ENCODE data around the gene GJA1.
"Not testable (repeated sequence)": the region's sequence is repeated elsewhere in the genome, so short reads cannot be mapped to it uniquely, and the experiment has no call there.

The GJA1 gene

DNA sequence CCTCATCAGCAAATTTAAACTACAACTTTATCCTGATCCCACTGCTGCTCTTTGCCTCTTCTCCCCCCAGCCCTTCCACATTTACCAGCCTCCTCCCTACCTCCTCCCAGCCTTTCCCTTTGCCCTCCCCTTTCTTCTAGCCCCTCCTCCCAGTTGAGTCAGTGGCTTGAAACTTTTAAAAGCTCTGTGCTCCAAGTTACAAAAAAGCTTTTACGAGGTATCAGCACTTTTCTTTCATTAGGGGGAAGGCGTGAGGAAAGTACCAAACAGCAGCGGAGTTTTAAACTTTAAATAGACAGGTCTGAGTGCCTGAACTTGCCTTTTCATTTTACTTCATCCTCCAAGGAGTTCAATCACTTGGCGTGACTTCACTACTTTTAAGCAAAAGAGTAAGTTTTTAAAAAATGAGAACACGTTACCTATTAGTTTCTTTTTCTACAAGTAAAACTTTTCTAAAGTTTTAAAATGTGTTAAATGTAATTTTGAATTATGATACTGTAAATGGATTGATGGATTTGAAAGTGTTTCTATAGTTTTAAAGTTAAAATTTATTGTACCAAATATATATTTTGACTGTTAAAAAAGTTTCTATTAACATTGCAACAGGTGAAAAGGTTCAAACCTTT lies at the start of gene GJA1:
Gene GJA1, plus strand, starts transcription at position 203 of the 626 bp plus-strand sequence. CDS start 11,202 bp downstream, outside the sequence.
- no peak for DNase-seq

DNA sequence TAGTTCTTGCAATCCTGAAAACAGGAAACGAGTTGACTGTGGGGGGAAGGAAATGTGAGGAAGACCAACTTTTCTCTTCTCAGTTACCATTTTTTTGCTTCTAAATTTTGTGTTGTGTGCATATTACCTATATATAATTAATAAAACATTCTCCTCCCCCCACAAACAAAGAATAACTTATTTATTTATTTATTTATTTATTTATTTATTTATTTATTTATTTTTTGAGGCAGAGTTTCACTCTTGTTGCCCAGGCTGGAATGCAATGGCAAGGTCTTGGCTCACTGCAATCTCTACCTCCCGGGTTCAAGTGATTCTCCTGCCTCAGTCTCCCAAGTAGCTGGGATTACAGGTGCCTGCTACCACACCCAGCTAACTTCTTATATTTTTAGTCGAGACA lies 48.9 kb upstream of the GJA1 start:
- not testable (repeated sequence) for DNase-seq

DNA sequence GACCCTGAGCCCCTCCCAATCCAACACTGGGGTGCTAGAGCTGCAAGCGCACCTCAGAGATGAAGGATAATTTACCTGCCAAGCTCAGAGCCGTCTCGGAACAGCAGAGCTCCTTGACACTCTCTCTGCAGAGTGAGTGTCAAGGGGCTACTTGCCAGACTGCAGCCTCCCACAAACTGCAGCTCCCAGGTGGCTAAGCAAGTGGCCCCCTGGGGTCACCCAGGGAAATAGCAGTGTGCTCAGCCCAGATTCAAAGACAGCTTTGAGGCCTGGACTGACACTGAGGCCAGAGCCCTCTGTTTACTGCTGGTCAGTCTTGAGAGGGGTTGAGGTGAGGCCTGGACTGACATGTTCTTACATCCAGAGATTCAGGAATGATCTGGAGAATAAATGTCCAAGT lies 46.0 kb upstream of the GJA1 start:
- DNase-seq: no peak

DNA sequence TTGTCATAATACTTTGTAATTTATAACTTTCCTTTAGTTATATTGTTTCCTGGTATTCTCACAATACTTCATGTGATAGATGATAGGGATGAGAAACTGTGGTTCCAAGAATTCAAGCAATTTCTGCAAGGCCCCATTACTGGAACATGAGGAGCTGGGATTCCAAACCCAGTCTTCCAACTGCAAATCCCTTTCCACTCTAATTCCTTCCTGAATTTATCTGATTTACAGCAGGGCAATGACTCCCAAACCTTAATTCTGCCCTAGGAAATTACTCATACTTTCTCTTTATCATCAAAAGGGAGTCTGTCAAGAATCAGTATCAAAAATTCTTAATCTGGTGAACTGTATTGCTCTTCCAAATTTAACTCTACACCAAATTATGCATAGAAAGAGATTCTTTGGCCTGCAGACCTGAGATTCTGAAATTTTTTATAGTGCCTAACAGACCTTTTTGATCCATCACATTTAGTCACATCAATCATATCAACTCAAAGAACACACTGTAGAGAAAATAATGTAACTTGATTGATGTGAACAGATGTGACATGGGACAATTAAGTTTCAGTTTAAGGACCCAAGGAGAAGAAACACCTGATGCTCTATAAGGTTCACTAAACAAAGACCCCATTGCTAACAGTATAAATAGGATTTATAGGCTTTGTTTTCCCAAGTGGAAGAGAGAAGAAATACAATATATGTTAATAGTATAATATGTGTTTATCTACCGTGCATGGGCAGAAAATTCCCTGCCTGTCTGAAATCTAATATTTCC lies 41.5 kb upstream of the GJA1 start:
- DNase-seq: no peak

DNA sequence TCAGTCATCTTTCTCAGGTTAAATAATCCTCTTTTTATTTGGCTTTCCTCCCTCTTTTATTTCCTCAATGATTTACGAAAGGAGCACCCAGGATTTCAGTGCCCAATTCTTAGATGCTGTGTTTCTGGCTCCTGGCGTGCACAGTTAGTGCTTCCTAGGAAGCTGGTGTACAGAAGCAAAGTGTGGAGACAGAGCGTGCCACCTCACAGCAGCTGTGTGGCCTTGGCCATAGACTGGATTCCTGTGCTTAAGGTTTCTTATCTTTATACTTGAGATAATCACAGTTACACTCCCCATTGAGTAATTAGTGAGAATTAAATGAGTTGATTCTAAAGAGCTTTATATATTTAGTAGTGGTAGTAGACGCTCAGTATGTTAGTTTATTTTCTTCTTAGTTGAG lies 39.7 kb upstream of the GJA1 start:
- DNase-seq: no peak

DNA sequence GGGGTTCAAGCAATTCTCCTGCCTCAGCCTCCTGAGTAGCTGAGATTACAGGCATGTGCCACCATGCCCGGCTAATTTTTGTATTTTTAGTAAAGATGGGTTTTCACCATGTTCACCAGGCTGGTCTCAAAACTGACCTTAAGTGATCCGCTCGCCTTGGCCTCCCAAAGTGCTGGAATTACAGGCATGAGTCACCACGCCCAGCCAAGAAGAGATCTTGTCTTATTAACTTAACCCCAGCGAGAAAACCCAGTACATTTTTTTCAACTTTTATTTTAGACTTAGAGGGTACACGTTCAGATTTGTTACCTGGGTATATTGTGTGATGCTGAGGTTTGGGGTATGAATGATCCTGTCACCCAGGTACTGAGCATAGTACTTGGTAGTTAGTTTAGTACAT lies 38.3 kb upstream of the GJA1 start:
- not testable (repeated sequence) for DNase-seq

DNA sequence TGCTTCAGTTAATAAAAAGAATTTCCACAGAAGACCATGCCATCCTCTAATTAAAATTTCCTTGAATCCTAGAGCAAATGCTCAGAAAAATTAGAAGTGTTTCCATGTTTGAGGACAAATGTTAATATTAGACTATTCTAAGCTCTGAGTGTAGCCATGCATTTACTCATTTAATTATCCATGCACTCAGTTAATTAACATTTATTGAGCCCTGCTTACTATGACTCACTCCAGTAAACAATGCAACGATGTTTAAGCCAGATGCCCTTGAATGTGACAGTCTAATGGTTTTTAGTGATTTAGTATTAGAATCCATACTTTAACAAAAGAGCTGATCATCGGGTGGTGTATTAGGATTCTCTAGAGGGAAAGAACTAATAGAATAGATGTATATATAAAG lies 37.3 kb upstream of the GJA1 start:
- no peak for DNase-seq

DNA sequence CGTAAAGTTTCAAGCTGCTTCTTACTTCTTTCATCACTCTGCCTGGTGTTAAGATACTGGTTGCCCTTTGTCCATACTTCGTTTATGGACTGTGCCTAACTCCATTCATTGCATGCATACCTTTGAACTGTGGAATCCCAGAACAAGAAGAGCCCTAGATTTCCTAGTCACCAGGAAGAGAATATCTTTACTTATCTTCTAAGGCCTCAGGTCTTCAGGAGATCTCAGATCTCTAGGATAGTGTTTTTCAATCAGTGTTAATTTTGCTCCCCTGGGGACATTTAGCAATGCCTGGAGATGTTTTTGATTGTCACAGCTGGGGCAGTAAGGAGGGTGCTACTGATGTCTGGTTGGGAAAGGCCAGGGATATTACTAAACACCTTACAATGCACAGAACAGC lies 35.5 kb upstream of the GJA1 start:
- DNase-seq: no peak

DNA sequence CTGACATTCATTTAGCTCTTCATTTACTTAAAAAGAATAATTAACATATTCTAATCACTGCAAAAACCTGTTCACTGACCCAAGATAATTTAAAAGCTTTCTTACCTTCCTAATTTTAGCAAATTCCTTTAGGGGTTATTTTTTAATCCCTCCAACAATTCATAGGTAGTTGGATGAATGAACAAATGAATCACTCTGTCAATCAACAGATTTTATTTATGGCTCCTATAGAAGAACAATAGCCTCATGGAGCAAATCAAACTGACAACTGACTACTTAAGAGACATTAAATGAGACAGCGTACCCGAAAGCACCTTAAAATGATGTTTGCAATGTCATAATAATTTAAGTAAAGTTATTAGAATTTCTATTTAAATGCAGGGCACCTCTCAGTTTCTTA lies 31.5 kb upstream of the GJA1 start:
- DNase-seq: no peak

DNA sequence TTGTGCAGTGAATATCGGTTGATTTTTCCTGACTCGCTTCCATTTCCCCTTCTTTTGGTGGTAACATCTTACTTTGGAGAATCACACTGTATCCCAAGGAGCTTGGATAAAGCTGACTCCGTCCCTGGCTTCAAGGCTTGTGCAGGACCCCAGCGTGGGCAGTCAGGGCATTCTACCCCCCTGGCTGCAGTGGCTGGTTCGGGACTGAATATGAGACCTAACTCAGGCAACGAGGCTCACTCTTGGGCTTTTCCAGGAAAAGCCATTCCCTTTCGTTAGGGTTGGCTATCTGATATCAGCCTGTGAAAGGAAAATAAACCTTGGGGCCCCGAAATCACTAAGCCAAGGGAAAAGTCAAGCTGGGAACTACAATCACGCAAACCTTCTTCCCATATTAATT lies 30.1 kb upstream of the GJA1 start:
- DNase-seq: no peak

DNA sequence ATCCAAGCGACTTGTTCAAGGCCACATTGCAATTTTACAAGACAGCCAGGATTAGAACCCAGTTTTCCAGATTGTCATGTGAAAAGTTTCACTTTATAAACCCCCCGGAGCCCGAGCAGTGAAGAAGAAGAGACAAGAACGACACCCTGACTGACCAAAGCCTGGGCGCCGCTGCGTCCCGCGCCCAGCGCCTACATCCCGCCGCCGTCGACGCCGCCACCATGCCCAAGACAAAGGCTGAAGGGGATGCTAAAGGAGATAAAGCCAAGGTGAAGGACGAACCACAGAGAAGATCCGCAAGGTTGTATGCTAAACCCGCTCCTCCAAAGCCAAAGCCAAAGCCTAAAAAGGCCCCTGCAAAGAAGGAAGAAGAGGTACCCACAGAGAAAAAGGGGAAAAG lies 27.1 kb upstream of the GJA1 start:
- no peak for DNase-seq

DNA sequence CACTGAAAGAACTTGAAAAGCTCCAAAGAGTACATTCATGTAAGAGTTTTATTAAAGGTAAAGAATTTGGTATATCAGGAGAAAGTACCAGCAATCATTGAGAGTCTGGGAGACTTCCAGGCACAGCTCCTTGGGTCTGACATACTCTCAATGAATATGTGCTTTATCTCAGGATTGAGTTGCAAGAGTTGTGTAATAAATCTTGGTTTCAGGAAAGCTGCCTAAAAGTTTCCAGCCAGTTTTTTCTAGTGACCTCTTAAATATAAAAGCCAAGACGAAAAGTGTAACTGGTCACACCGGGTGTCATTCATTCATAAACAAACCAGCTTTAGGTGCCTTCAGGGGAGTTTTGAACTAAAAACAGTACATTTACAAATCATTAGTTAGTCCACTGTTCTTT lies 21.6 kb upstream of the GJA1 start:
- no peak for DNase-seq

DNA sequence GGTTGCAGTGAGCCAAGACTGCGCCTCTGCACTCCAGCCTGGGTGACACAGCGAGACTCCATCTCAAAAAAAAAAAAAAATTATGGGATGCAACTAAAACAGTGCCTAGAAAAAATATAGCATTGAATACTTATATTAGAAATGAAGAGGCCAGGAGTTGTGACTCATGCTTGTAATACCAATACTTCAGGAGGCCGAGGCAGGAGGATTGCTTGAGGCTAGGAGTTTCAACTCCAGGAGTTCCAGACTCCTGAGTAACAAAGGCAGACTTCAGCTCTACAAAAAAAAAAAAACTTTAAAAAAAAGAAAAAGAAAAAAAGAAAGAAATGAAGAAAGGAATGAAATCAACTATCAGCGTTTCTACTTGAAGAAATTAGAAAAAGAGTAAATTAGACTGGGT lies 17.1 kb upstream of the GJA1 start:
- no peak for DNase-seq

DNA sequence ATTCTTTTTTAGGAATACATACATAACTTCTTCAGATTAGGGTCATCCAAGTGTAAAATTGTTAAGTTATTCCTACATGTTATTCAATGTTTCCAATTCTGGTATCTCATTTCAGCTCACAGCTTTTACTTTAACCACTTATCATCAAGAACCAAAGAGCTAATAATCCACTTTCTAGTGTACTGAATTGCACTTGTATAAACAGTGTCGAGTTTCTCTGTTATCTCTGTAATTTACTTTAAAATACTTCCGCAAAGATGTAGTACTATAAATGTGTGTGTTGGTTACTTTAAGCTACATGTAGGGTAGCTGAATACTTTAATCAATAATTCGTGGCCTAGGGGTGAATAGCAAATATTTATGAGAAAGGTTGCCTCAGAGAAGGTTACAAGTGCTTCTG lies 8.8 kb upstream of the GJA1 start:
- DNase-seq: no peak

DNA sequence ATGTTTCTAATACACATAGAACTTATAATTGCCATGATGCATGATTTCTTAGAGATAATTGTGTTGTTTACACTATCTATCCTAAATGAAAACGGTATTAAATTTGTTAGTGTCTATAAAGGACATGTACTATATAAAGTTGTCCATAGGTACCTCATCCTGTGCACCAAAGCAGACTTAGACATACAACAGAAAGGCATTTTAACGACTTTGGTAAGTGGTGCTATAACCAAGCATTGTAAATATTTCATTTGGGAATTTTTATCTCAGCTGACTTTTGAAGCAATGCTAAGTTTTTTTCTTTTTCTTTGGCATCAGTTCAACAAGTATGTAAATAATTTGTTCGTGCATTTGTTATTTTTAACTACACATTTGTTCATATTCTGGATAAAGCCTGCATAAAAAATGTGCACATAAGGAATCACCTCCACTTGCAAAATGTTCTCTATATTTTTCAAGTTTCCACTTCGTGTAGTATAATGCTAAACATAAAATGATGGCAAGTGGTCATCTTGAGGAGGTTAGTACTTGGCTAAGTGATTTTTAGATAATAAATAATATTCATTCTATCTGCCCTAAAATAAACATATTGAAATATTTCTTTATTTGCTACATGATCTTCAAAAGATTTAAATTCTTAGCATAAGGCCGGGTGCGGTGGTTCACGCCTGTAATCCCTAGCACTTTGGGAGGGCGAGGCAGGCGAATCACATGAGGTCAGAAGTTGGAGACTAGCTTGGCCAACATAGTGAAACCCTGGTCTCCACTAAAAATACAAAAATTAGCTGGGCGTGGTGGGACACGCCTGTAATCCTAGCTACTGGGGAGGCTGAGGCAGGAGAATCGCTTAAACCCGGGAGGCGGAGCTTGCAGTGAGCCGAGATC lies 6.3 kb upstream of the GJA1 start:
- DNase-seq: no peak

DNA sequence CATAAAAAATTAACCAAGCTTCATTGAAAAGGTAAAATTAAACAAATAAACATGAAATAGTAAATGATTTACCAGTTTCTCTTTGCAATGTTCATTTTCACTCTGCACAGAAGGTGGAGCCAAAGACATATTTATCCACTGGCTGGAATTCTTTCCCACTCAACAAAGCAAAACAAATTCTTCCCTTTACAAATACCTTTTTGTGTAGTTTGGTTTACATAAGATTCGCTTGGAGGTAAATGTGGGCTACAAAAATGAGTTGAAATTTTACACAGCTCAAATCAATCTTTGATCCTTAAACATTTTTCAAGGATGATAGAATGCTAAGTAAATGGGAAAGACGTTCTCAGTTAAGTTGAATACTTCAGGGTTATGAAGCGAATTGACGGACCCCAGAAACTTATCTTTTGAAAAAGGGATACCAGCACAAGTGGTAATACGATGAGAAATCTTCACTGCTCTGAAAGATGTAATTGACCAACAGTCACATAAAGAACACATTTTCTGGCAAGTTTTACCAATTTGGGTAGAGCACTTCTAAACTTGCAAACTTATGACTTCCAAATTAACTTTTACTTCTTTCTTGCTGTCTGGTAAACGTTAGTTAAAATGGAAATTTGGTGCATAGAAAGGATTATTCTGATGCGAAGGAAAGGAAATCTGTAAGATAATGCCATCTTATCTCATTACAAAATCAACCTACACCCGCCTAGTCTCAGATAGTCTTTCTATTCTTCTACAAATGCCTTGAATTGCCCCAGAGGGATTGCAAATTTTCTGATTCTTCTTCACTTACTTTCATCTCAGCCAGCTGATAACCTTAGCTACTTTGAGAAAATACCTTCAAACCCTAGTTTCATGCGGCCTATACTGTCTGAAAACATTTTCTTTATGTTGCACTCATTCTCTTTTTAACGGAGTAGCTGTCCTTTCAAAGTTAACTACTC lies 4.7 kb upstream of the GJA1 start:
- DNase-seq: no peak

DNA sequence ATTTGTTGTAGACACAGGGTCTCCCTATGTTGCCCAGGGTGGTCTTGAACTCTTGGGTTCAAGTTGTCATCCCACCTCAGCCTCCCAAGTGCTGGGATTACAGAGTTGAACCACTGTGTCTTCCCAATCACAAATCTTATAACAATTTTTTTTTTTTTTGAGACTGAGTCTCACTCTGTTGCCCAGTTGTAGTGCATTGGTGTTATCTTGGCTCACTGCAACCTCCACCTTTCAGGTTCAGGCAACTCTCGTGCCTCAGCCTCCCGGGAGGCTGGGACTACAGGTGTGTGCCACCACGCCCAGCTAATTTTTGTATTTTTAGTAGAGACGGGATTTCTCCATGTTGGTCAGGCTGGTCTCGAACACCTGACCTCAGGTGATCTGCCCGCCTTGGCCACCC lies 3.7 kb upstream of the GJA1 start:
- DNase-seq: not testable (repeated sequence)

DNA sequence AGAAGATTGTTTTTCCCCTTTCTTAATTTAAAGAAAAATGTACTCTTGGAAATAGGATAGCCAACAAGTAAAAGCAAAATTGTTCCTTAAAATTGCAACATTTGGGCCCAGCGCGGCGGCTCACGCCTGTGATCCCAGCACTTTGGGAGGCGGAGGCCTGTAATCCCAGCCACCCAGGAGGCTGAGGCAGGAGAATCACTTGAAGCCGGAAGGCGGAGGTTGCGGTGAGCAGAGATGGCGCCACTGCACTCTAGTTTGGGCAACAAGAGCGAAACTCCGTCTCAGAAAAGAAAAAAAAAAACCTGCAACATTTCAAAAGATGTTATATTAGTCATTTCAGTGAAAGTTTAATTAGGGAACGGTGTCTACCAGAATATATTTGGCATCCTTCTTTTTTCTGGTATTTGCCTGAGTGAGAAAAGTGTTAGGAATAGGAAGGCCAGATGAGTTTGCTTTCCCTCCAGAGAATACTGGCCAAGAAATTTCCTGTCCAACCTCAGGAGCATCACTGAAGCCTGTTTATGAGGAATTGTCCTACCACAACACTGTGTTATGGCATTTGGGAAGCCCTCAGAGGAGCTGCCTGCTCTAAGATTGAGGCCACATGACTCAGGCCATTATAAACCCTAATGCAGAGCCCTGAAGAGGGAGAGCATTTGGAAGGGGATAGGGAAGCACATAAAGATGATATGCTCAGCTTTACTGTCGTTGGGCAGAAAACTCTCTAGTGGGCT lies 1.2 kb upstream of the GJA1 start:
- DNase-seq: no peak

DNA sequence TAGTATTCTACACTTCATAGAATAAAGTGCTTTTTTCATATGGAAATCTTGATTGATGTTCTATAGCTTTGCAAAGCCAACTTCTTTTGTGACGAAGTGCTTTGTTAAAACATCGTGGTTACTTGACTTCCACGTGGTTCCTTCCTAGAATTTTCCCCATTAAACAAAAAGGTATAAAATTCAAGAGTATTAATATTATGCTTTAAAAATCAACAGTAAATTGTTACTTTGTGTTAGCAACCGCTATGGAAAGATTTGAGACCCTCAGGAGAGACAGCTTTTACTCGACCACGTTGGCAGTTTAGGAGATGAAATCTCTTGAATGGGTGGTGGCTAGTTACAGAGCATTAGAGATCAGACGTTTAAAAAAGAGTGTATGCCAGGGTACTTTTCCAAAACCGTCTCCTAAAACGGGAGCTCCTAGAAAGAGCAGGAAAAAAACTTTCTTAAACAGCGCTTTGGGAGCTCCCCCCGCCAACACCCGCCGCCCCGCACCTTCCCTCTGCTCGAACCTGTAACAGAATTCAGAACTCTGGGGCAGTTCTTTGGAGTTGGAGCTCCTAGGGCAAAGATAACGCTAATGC lies 920 bp downstream of the GJA1 start:
- DNase-seq: no peak

DNA sequence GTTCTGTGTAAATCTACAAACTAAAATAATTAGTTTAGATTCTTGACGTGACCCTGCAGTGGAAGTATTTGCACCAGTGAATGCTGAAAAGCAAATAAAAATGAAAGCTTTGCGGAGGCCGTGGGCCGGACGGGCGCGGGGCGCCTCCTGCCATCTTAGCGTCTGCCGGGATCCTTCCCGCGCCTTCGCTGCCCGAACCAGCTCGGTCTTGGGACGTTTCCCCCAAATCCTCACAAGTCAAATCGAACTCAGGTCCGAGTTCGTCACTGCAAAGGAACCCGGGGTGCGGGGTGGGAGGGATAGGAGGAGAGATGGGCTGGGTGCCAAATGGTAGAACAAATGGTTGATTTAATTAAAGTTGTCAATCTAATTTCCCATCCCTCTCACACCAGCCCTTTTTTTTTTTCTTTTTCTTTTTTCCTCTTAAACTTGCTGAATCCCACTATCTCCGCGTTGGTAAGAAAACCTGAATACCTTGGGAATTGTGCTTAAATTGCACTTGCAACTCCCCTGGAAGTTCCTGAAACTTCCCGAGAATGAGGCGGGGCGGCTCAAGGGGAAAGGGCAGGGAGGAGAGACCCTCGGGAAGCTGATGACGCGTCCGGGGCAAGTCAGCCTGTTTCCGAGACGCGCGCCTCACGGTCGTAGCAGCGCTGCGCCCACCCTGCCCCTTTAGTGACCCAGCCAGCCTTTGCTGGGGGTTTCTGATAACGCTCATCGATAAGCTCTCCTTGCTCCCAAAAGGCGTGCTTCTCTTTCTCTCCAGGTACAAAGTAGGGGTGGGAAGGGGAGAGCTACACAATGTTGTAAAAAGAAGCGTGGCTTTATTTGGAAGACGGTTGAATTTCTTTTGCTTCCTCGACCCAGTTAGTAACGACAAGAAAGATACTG lies 1.8 kb downstream of the GJA1 start:
- DNase-seq: no peak
